ENCODE data around the gene SGF29.

SGF29 gene

DNA sequence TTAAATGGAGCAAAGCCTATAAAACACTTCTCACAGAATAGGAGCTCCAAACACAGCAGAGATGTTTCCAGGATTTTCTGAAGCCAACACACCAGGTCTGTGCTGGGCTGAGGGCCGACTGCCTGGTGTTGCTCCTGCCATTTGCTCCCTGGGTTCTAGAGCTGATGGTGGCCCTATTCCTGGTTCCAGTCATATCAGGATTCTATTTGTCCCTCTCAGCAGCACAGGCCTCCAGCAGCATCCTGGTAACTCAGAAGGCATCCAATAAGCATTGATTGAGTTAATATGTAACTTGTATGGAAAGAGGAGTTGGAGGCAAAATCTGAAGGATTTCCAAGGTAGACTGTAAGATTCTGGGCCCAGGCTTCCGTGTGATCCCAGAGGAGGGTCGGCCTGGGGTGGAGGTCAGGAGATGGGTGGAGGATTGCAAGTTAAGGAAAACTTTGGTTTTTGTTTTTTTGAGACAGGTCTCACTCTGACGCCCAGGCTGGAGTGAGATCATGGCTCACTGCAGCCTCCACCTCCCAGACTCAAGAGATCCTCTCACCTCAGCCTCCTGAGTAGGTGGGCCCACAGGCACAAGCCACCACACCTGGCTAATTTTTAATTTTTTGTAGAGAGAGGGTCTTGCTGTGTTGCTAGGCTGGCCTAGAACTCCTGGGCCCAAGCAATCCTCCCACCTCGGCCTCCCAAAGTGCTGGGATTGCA is 20.6 kb upstream of the SGF29 start:
- H3K4me3 ChIP-seq (ENCODE audit: insufficient read depth, low read length, poor library complexity, severe bottlenecking) = no peak overlapping the region
- H3K27me3 ChIP-seq (ENCODE audit: low read length) = no peaks in the 10 kb centered on the region
- no peak overlapping the region for H2AFZ ChIP-seq (ENCODE audit: low read depth, low read length, severe bottlenecking)
- H3K4me2 ChIP-seq (ENCODE audit: low read depth, low read length, poor library complexity, severe bottlenecking) = no peak overlapping the region
- no peak overlapping the region for H3K9ac ChIP-seq (ENCODE audit: low read length)
- TF ChIP-seq EZH2phosphoT487 (conservative IDR thresholded peaks at IDR 0.05; ENCODE audit: low read length) = no peak
- TF ChIP-seq CTCF (IDR thresholded peaks at IDR 0.05; ENCODE audit: insufficient read depth, low read length, poor library complexity, severe bottlenecking) = no peak
- H3K9me3 ChIP-seq (ENCODE audit: insufficient read depth, low read length) = no peaks in the 10 kb centered on the region
- no peak overlapping the region for H3K27ac ChIP-seq (ENCODE audit: low read depth, low read length)
- H3K36me3 ChIP-seq (ENCODE audit: low read length) = no peaks in the 10 kb centered on the region
- H3K9me2 ChIP-seq (replicated peaks; ENCODE audit: insufficient read depth, low read length) = no peaks in the 10 kb centered on the region
- no peaks in the 10 kb centered on the region for H4K20me1 ChIP-seq (ENCODE audit: low read depth, low read length)
- no peaks in the 10 kb centered on the region for H3K79me2 ChIP-seq (ENCODE audit: insufficient read depth, low read length)
- no peaks in the 10 kb centered on the region for H3F3A ChIP-seq (ENCODE audit: insufficient read depth)

DNA sequence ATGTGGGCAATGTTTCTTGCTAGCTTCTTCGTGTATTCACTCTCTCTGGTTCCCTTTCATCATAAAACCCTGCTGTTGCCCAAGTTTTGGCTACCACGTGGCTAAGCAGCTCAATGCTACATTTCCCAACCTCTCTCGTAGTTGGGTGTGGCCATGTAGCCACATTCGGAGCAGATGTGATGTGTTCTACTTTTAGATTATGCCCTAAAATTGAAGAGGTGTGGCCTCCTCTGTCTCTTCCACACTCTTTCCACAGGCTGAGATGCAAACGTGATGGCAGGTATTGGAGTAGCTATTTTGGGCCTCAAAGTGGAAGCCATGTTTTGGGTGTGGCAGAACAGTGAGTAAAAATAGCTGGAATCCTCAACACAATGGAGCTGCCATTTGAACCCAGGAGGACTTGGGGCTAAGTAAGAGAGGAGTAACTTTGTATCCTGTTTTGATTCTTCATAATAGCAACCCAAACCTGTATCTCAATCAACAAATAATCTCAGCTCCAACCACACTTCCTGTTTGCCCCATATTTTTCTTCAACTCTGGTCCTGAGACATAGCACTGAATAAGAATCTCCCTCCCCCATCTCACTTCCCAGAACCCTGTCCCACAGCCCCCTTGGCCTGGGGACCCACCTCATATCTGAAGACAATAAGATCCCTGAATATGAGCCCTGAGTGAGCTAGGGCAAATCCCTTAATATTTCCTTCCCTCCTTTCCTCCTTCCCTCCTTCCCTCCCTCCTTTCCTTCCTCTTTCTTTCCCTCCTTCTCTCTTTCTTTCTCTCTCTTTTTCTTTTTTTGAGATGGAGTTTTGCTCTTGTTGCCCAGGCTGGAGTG is 19.0 kb upstream of the SGF29 start:
- TF ChIP-seq CTCF (IDR thresholded peaks at IDR 0.05; ENCODE audit: insufficient read depth, low read length, poor library complexity, severe bottlenecking) (no peak), EZH2phosphoT487 (conservative IDR thresholded peaks at IDR 0.05; ENCODE audit: low read length) (no peak)
- no peak overlapping the region for H3K27ac ChIP-seq (ENCODE audit: low read depth, low read length)
- H3K36me3 ChIP-seq (ENCODE audit: low read length) = no peaks in the 10 kb centered on the region
- no peaks in the 10 kb centered on the region for H3K27me3 ChIP-seq (ENCODE audit: low read length)
- H2AFZ ChIP-seq (ENCODE audit: low read depth, low read length, severe bottlenecking) = no peak overlapping the region
- H3K9me3 ChIP-seq (ENCODE audit: insufficient read depth, low read length) = no peaks in the 10 kb centered on the region
- no peaks in the 10 kb centered on the region for H3F3A ChIP-seq (ENCODE audit: insufficient read depth)
- no peaks in the 10 kb centered on the region for H4K20me1 ChIP-seq (ENCODE audit: low read depth, low read length)
- no peak overlapping the region for H3K4me3 ChIP-seq (ENCODE audit: insufficient read depth, low read length, poor library complexity, severe bottlenecking)
- no peak overlapping the region for H3K4me2 ChIP-seq (ENCODE audit: low read depth, low read length, poor library complexity, severe bottlenecking)
- no peaks in the 10 kb centered on the region for H3K79me2 ChIP-seq (ENCODE audit: insufficient read depth, low read length)
- H3K9ac ChIP-seq (ENCODE audit: low read length) = no peak overlapping the region
- H3K9me2 ChIP-seq (replicated peaks; ENCODE audit: insufficient read depth, low read length) = no peaks in the 10 kb centered on the region

- Histone ChIP-seq H3K9me2 (replicated peaks; ENCODE audit: insufficient read depth, low read length) (no peaks in the 10 kb centered on the region), H3K9me3 (ENCODE audit: insufficient read depth, low read length) (no peaks in the 10 kb centered on the region), H2AFZ (ENCODE audit: low read depth, low read length, severe bottlenecking) (no peak overlapping the region), H3K9ac (ENCODE audit: low read length) (no peak overlapping the region), H3F3A (ENCODE audit: insufficient read depth) (no peaks in the 10 kb centered on the region), H3K79me2 (ENCODE audit: insufficient read depth, low read length) (no peaks in the 10 kb centered on the region), H3K4me3 (ENCODE audit: insufficient read depth, low read length, poor library complexity, severe bottlenecking) (no peak overlapping the region), H3K27me3 (ENCODE audit: low read length) (no peaks in the 10 kb centered on the region), H3K4me2 (ENCODE audit: low read depth, low read length, poor library complexity, severe bottlenecking) (no peak overlapping the region), H3K36me3 (ENCODE audit: low read length) (no peaks in the 10 kb centered on the region), H3K27ac (ENCODE audit: low read depth, low read length) (no peak overlapping the region), H4K20me1 (ENCODE audit: low read depth, low read length) (no peaks in the 10 kb centered on the region)
- TF ChIP-seq EZH2phosphoT487 (conservative IDR thresholded peaks at IDR 0.05; ENCODE audit: low read length) (no peak), CTCF (IDR thresholded peaks at IDR 0.05; ENCODE audit: insufficient read depth, low read length, poor library complexity, severe bottlenecking) (no peak)
These were observed 16.6 kb upstream of the SGF29 start for GRCh38 chr16:28537076-28537475.

Measured in SU-DHL-6 (cell line).